HepG2 (cell line): Measurements from ENCODE around the gene TRMU. TPM values are rescaled to one million over a fixed set of nuclear protein-coding genes. Genes with fewer than 3 reads are reported as not detected.

Source experiments
- CENPT ChIP-seq: sonication (generic); formaldehyde crosslinking; IDR thresholded peaks from 2 replicates; pipeline ENCODE4 v1.8.0; 2022; ENCODE audit warnings: low read depth, mild to moderate bottlenecking, moderate library complexity, missing genetic modification reagents
- EEA1 ChIP-seq: sonication (generic); formaldehyde crosslinking; IDR thresholded peaks from 2 replicates; pipeline ENCODE4 v1.5.1; 2020; ENCODE audit warnings: mild to moderate bottlenecking, missing genetic modification reagents, borderline replicate concordance
- KIAA2018 ChIP-seq: sonication (generic); formaldehyde crosslinking; IDR thresholded peaks from 2 replicates; pipeline ENCODE4 v1.5.0; 2020; ENCODE audit warnings: mild to moderate bottlenecking, missing genetic modification reagents, borderline replicate concordance
- MATR3 ChIP-seq: sonication (generic); formaldehyde crosslinking; IDR thresholded peaks from 2 replicates; pipeline ENCODE4 v1.4.0; 2020; ENCODE audit warnings: missing genetic modification reagents
- MED8 ChIP-seq: sonication (generic); formaldehyde crosslinking; IDR thresholded peaks from 2 replicates; pipeline ENCODE4 v1.8.1; 2023; ENCODE audit warnings: mild to moderate bottlenecking, missing genetic modification reagents; ENCODE audit not compliant: insufficient replicate concordance
- POLR2AphosphoS2 ChIP-seq: IDR thresholded peaks from 2 replicates; pipeline ENCODE4 v1.6.1; 2011; ENCODE audit warnings: low read depth, low read length, improper control_type of control experiment
- SALL2 ChIP-seq: sonication (generic); formaldehyde crosslinking; IDR thresholded peaks from 2 replicates; pipeline ENCODE4 v1.8.1; 2023; ENCODE audit warnings: mild to moderate bottlenecking, missing genetic modification reagents, inconsistent platforms
- YY1 ChIP-seq: IDR thresholded peaks from 2 replicates; pipeline ENCODE4 v1.6.1; 2011; ENCODE audit warnings: low read length, low read depth, moderate library complexity, mild to moderate bottlenecking; ENCODE audit not compliant: insufficient read depth, insufficient replicate concordance
- ZBTB42 ChIP-seq: sonication (generic); formaldehyde crosslinking; IDR thresholded peaks from 2 replicates; pipeline ENCODE4 v1.5.0; 2020; ENCODE audit warnings: mild to moderate bottlenecking, missing genetic modification reagents
- ZIK1 ChIP-seq: sonication (generic); formaldehyde crosslinking; IDR thresholded peaks from 2 replicates; pipeline ENCODE4 v1.5.0; 2020; ENCODE audit warnings: mild to moderate bottlenecking, low read depth, missing genetic modification reagents, borderline replicate concordance
- ZNF12 ChIP-seq: sonication (generic); formaldehyde crosslinking; IDR thresholded peaks from 2 replicates; pipeline ENCODE4 v1.5.0; 2020; ENCODE audit warnings: missing genetic modification reagents
- ZNF512B ChIP-seq: sonication (generic); formaldehyde crosslinking; IDR thresholded peaks from 2 replicates; pipeline ENCODE4 v1.5.1; 2020; ENCODE audit warnings: missing genetic modification reagents, mild to moderate bottlenecking, borderline replicate concordance
- polyA plus RNA-seq, 8 experiments: library from polyadenylated mRNA; depleted of rRNA in 3 of 8; stranded (reverse) in 7 of 8; unstranded in 1 of 8; fragments of >200 nt; fragmentation: Illumina TruSeq in 4 of 8; extraction: Trizol in 4 of 8; gene quantifications; 2 replicates each; pipeline versions ENCODE4 v1.2.1 to v1.2.3, GENCODE V29; 2011 to 2016; ENCODE audit warnings: low read depth in 4 of 8, missing spikeins in 1 of 8, mixed read lengths in 1 of 8; ENCODE audit not compliant: insufficient read depth in 1 of 8
- total RNA-seq, 5 experiments: library from RNA; depleted of rRNA; stranded (reverse); fragments of >200 nt; fragmentation: Illumina TruSeq; extraction: Trizol; gene quantifications; 2 replicates each; pipeline ENCODE4 v1.2.3, GENCODE V29; 2016; ENCODE audit warnings: low read depth in 1 of 5
- TF ChIP-seq, protein P1 (sequence below): sonication (generic); formaldehyde crosslinking; IDR thresholded peaks from 2 replicates; pipeline ENCODE4 v1.5.0; 2020; ENCODE audit warnings: mild to moderate bottlenecking, missing genetic modification reagents, borderline replicate concordance

TRMU gene
- total and polyA plus RNA-seq, 2 of the 13 experiments (the other 11 are each of a cell fraction or from before 2014, with no cell fraction given): 31.0 to 50.2 TPM

DNA sequence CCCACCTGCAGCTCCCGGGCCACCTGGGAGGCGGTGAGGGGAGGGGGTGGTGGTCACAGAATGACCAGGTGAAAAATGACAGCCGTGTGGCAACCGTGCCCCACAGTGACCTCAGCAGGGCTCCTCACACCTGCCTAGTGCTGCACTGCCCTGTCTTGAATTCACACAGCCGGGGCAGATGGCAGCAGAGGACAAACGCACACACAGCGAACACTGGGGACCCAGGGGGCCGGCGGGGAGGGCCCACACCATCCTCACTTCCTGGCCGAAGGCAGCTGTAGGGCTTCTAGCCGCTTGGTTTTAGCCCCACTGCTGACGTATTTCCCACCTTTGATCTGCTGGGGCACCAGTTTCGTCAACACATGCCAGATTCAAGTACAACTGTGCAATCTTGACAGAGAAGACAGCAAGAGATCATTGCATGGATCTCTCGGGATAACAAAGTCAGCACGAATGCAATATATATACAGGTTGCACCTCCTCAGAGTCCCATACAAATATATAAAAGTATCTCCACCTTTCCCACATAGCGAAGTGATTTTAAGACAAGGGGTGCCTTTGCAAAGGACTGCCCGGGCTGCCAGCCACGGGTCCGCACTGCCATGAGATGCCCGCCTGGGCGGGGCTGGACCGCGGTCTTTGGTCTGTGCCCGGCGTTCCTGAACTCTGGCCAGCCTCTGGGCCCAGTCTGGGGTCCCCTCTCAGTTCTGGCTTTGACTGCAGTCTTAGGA is 26.9 kb downstream of the TRMU start (continued):
- TF ChIP-seq, protein P1, sequence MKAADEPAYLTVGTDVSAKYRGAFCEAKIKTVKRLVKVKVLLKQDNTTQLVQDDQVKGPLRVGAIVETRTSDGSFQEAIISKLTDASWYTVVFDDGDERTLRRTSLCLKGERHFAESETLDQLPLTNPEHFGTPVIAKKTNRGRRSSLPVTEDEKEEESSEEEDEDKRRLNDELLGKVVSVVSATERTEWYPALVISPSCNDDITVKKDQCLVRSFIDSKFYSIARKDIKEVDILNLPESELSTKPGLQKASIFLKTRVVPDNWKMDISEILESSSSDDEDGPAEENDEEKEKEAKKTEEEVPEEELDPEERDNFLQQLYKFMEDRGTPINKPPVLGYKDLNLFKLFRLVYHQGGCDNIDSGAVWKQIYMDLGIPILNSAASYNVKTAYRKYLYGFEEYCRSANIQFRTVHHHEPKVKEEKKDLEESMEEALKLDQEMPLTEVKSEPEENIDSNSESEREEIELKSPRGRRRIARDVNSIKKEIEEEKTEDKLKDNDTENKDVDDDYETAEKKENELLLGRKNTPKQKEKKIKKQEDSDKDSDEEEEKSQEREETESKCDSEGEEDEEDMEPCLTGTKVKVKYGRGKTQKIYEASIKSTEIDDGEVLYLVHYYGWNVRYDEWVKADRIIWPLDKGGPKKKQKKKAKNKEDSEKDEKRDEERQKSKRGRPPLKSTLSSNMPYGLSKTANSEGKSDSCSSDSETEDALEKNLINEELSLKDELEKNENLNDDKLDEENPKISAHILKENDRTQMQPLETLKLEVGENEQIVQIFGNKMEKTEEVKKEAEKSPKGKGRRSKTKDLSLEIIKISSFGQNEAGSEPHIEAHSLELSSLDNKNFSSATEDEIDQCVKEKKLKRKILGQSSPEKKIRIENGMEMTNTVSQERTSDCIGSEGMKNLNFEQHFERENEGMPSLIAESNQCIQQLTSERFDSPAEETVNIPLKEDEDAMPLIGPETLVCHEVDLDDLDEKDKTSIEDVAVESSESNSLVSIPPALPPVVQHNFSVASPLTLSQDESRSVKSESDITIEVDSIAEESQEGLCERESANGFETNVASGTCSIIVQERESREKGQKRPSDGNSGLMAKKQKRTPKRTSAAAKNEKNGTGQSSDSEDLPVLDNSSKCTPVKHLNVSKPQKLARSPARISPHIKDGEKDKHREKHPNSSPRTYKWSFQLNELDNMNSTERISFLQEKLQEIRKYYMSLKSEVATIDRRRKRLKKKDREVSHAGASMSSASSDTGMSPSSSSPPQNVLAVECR (CRISPR knock-in tag): peak; percentile 21; the same call in 1 of the 2 replicates
- TF ChIP-seq SALL2 (CRISPR knock-in tag): no peak
- no peak for TF ChIP-seq MATR3 (CRISPR knock-in tag)
- no peak for TF ChIP-seq EEA1 (CRISPR knock-in tag)
- no peak for TF ChIP-seq ZIK1 (CRISPR knock-in tag)
- TF ChIP-seq KIAA2018 (CRISPR knock-in tag): no peak
- TF ChIP-seq CENPT (CRISPR knock-in tag): no peak
- no peak for TF ChIP-seq ZNF512B (CRISPR knock-in tag)
- TF ChIP-seq ZBTB42: no peak
- no peak for TF ChIP-seq MED8 (CRISPR knock-in tag)
- no peak for TF ChIP-seq POLR2AphosphoS2
- TF ChIP-seq YY1: no peak
- TF ChIP-seq ZNF12 (CRISPR knock-in tag): no peak
